Ishikawa (cell line): ENCODE results near the gene OR9Q1.

Experiments
- CEBPB ChIP-seq: IDR thresholded peaks from 2 replicates; pipeline ENCODE4 v1.6.1; 2012
- CREB1 ChIP-seq: IDR thresholded peaks from 2 replicates; pipeline ENCODE4 v1.6.1; 2012; ENCODE audit warnings: low read depth
- EGR1 ChIP-seq: IDR thresholded peaks from 2 replicates; pipeline ENCODE4 v1.6.1; 2012
- EP300 ChIP-seq: IDR thresholded peaks from 2 replicates; pipeline ENCODE4 v1.6.1; 2012; ENCODE audit warnings: borderline replicate concordance
- FOXM1 ChIP-seq: IDR thresholded peaks from 2 replicates; pipeline ENCODE4 v1.6.1; 2012; ENCODE audit warnings: low read depth, borderline replicate concordance
- NFIC ChIP-seq: IDR thresholded peaks from 2 replicates; pipeline ENCODE4 v1.6.1; 2012
- RAD21 ChIP-seq: IDR thresholded peaks from 2 replicates; pipeline ENCODE4 v1.6.1; 2012; ENCODE audit warnings: low read depth
- REST ChIP-seq: IDR thresholded peaks from 2 replicates; pipeline ENCODE4 v1.6.1; 2012; ENCODE audit warnings: low read depth, mild to moderate bottlenecking
- TAF1 ChIP-seq: IDR thresholded peaks from 2 replicates; pipeline ENCODE4 v1.6.1; 2012; ENCODE audit warnings: low read depth, mild to moderate bottlenecking
- TCF12 ChIP-seq: IDR thresholded peaks from 2 replicates; pipeline ENCODE4 v1.6.1; 2012; ENCODE audit warnings: low read depth
- TEAD4 ChIP-seq: IDR thresholded peaks from 2 replicates; pipeline ENCODE4 v1.6.1; 2012
- USF1 ChIP-seq: IDR thresholded peaks from 2 replicates; pipeline ENCODE4 v1.6.1; 2012
- YY1 ChIP-seq: IDR thresholded peaks from 2 replicates; pipeline ENCODE4 v1.6.1; 2012; ENCODE audit warnings: low read depth
- ZBTB7A ChIP-seq: IDR thresholded peaks from 2 replicates; pipeline ENCODE4 v1.6.1; 2012; ENCODE audit warnings: low read depth
- TF ChIP-seq, protein P1 (sequence below): IDR thresholded peaks from 2 replicates; pipeline ENCODE4 v1.6.1; 2012

Gene OR9Q1

GRCh38 chr11:57978686-57979531 is 44.8 kb upstream of the OR9Q1 start:
- no peak for TF ChIP-seq CEBPB
- TF ChIP-seq FOXM1, result no peak
- TF ChIP-seq TEAD4, result no peak
- no peak for TF ChIP-seq YY1
- no peak for TF ChIP-seq ZBTB7A
- TF ChIP-seq EGR1, result no peak
- TF ChIP-seq NFIC, result no peak
- TF ChIP-seq EP300, result no peak
- no peak for TF ChIP-seq RAD21
- TF ChIP-seq REST, result no peak
- TF ChIP-seq TCF12, result no peak
- no peak for TF ChIP-seq TAF1
- TF ChIP-seq USF1, result no peak
- TF ChIP-seq, protein P1, sequence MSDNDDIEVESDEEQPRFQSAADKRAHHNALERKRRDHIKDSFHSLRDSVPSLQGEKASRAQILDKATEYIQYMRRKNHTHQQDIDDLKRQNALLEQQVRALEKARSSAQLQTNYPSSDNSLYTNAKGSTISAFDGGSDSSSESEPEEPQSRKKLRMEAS, result no peak
- no peak for TF ChIP-seq CREB1

GRCh38 chr11:57979532-57980079 is 44.1 kb upstream of the OR9Q1 start:
- TF ChIP-seq USF1, result no peak
- TF ChIP-seq CEBPB, result no peak
- no peak for TF ChIP-seq EP300
- TF ChIP-seq REST, result no peak
- TF ChIP-seq CREB1, result no peak
- TF ChIP-seq FOXM1, result no peak
- TF ChIP-seq NFIC, result no peak
- no peak for TF ChIP-seq EGR1
- no peak for TF ChIP-seq RAD21
- TF ChIP-seq ZBTB7A, result no peak
- no peak for TF ChIP-seq TAF1
- TF ChIP-seq YY1, result no peak

GRCh38 chr11:57980201-57980600 is 43.5 kb upstream of the OR9Q1 start:
- no peak for TF ChIP-seq ZBTB7A
- TF ChIP-seq, protein P1, result no peak
- TF ChIP-seq FOXM1, result no peak
- no peak for TF ChIP-seq CREB1
- no peak for TF ChIP-seq TEAD4
- no peak for TF ChIP-seq USF1
- TF ChIP-seq EP300, result no peak
- TF ChIP-seq TCF12, result no peak
- TF ChIP-seq CEBPB, result no peak
- TF ChIP-seq RAD21, result no peak
- no peak for TF ChIP-seq EGR1
- no peak for TF ChIP-seq YY1
- TF ChIP-seq NFIC, result no peak
- no peak for TF ChIP-seq REST
- TF ChIP-seq TAF1, result no peak
